ENCODE measurements around the gene NAB2. TPM values are rescaled to one million over a fixed set of nuclear protein-coding genes. Genes with fewer than 3 reads are reported as not detected.

The NAB2 gene
- total RNA-seq, 1 donor from 2014 or later = 30.7 TPM

GRCh38 chr12:57111031-57111734 is 22.3 kb downstream of the NAB2 start, which contains the start of gene STAT6:
Gene STAT6 (minus strand): TSS chr12:57111362. CDS start chr12:57108278, 3,084 bp downstream.
- TF ChIP-seq CTCF (IDR thresholded peaks at IDR 0.05) = peak; percentile 54
- Mint-ChIP-seq H3K9me3 (ENCODE audit: low read depth) (no peaks in the 10 kb centered on the region), H3K4me1 (ENCODE audit: low read depth) (peaks cover 41% of the 10 kb centered on the region), H3K27ac (ENCODE audit: unreplicated experiment) (peak within 1 kb of the TSS; percentile 99), H3K36me3 (ENCODE audit: low read depth) (peaks cover 9% of the 10 kb centered on the region), H3K27me3 (ENCODE audit: low read depth) (no peaks in the 10 kb centered on the region), H3K4me3 (ENCODE audit: unreplicated experiment) (peak within 1 kb of the TSS; percentile 89)
- no peak for DNase-seq (ENCODE audit: low spot score)

- Mint-ChIP-seq H3K27ac (ENCODE audit: unreplicated experiment) (peak overlapping the region; percentile 99), H3K4me1 (ENCODE audit: low read depth) (peaks cover 41% of the 10 kb centered on the region), H3K27me3 (ENCODE audit: low read depth) (no peaks in the 10 kb centered on the region), H3K9me3 (ENCODE audit: low read depth) (no peaks in the 10 kb centered on the region), H3K36me3 (ENCODE audit: low read depth) (peaks cover 2% of the 10 kb centered on the region), H3K4me3 (ENCODE audit: unreplicated experiment) (peak overlapping the region; percentile 89)
- peak; percentile 48 for TF ChIP-seq CTCF (IDR thresholded peaks at IDR 0.05)
- DNase-seq (ENCODE audit: low spot score) = no peak
Measured at GRCh38 chr12:57112492-57113294, 23.8 kb downstream of the NAB2 start.

GRCh38 chr12:57116580-57117281 is 27.8 kb downstream of the NAB2 start:
- Mint-ChIP-seq H3K27me3 (ENCODE audit: low read depth) (no peaks in the 10 kb centered on the region), H3K4me1 (ENCODE audit: low read depth) (peaks cover 26% of the 10 kb centered on the region), H3K36me3 (ENCODE audit: low read depth) (no peaks in the 10 kb centered on the region), H3K9me3 (ENCODE audit: low read depth) (no peaks in the 10 kb centered on the region), H3K27ac (ENCODE audit: unreplicated experiment) (no peak overlapping the region), H3K4me3 (ENCODE audit: unreplicated experiment) (no peak overlapping the region)
- no peak for TF ChIP-seq CTCF (IDR thresholded peaks at IDR 0.05)
- no peak for DNase-seq (ENCODE audit: low spot score)

GRCh38 chr12:57118711-57119271 is 29.9 kb downstream of the NAB2 start:
- Mint-ChIP-seq H3K27me3 (ENCODE audit: low read depth) (no peaks in the 10 kb centered on the region), H3K4me1 (ENCODE audit: low read depth) (peaks cover 15% of the 10 kb centered on the region), H3K27ac (ENCODE audit: unreplicated experiment) (peak overlapping the region; percentile 46), H3K9me3 (ENCODE audit: low read depth) (no peaks in the 10 kb centered on the region), H3K36me3 (ENCODE audit: low read depth) (no peaks in the 10 kb centered on the region), H3K4me3 (ENCODE audit: unreplicated experiment) (no peak overlapping the region)
- TF ChIP-seq CTCF (IDR thresholded peaks at IDR 0.05) = no peak
- DNase-seq (ENCODE audit: low spot score) = no peak
